ENCODE data around the gene CD8B2.
"Not testable (repeated sequence)": the region's sequence is repeated elsewhere in the genome, so short reads cannot be mapped to it uniquely, and the experiment has no call there.

Gene CD8B2

GRCh38 chr2:106486551-106487385 is at the start of gene CD8B2:
TSS of gene CD8B2 (plus strand) at chr2:106487364. CDS start at chr2:106487427, 63 bp downstream.
- DNase-seq (ENCODE audit: low spot score): not testable (repeated sequence)

- not testable (repeated sequence) for DNase-seq (ENCODE audit: low spot score)
Observed at GRCh38 chr2:106461882-106462281, 25.3 kb upstream of the CD8B2 start.

- not testable (repeated sequence) for DNase-seq (ENCODE audit: low spot score)
Observed at GRCh38 chr2:106467516-106467915, 19.6 kb upstream of the CD8B2 start.

GRCh38 chr2:106468107-106468506 is 19.1 kb upstream of the CD8B2 start, which contains the start of gene RGPD3:
TSS of gene RGPD3 (minus strand) at chr2:106468413. CDS start at chr2:106468288, 125 bp downstream.
- DNase-seq (ENCODE audit: low spot score): not testable (repeated sequence)

- not testable (repeated sequence) for DNase-seq (ENCODE audit: low spot score)
Observed at GRCh38 chr2:106470658-106471057, 16.5 kb upstream of the CD8B2 start.

GRCh38 chr2:106477647-106478046 is 9.5 kb upstream of the CD8B2 start:
- DNase-seq (ENCODE audit: low spot score): not testable (repeated sequence)

GRCh38 chr2:106479563-106479962 is 7.6 kb upstream of the CD8B2 start:
- DNase-seq (ENCODE audit: low spot score): not testable (repeated sequence)

- not testable (repeated sequence) for DNase-seq (ENCODE audit: low spot score)
Observed at GRCh38 chr2:106487386-106488191, 425 bp downstream of the CD8B2 start.

- not testable (repeated sequence) for DNase-seq (ENCODE audit: low spot score)
Observed at GRCh38 chr2:106489701-106490100, 2.5 kb downstream of the CD8B2 start.

- not testable (repeated sequence) for DNase-seq (ENCODE audit: low spot score)
Observed at GRCh38 chr2:106492399-106492798, 5.2 kb downstream of the CD8B2 start.

- not testable (repeated sequence) for DNase-seq (ENCODE audit: low spot score)
Observed at GRCh38 chr2:106492913-106493312, 5.7 kb downstream of the CD8B2 start.

GRCh38 chr2:106498549-106498948 is 11.4 kb downstream of the CD8B2 start:
- not testable (repeated sequence) for DNase-seq (ENCODE audit: low spot score)

- not testable (repeated sequence) for DNase-seq (ENCODE audit: low spot score)
Observed at GRCh38 chr2:106500350-106500749, 13.2 kb downstream of the CD8B2 start.

- DNase-seq (ENCODE audit: low spot score): not testable (repeated sequence)
Observed at GRCh38 chr2:106502351-106502750, 15.2 kb downstream of the CD8B2 start.

GRCh38 chr2:106504192-106504591 is 17.0 kb downstream of the CD8B2 start:
- not testable (repeated sequence) for DNase-seq (ENCODE audit: low spot score)

GRCh38 chr2:106504787-106505186 is 17.6 kb downstream of the CD8B2 start:
- DNase-seq (ENCODE audit: low spot score): not testable (repeated sequence)

- not testable (repeated sequence) for DNase-seq (ENCODE audit: low spot score)
Observed at GRCh38 chr2:106506002-106506687, 19.0 kb downstream of the CD8B2 start.

- DNase-seq (ENCODE audit: low spot score): not testable (repeated sequence)
Observed at GRCh38 chr2:106508660-106509373, 21.7 kb downstream of the CD8B2 start.

GRCh38 chr2:106509374-106509770 is 22.2 kb downstream of the CD8B2 start:
- DNase-seq (ENCODE audit: low spot score): not testable (repeated sequence)

- not testable (repeated sequence) for DNase-seq (ENCODE audit: low spot score)
Observed at GRCh38 chr2:106510791-106511190, 23.6 kb downstream of the CD8B2 start.

- peak; percentile 68 for DNase-seq (ENCODE audit: low spot score)
Observed at GRCh38 chr2:106511476-106511901, 24.3 kb downstream of the CD8B2 start.

Data from LoVo (cell line).